Endodermal cell (in vitro differentiated cells): ENCODE results near the gene GTPBP1. TPM values are rescaled to one million over a fixed set of nuclear protein-coding genes. Genes with fewer than 3 reads are reported as not detected.
A peak's percentile ranks its signal among the peaks of the same experiment; 100 is the strongest.

ENCODE experiments used
- DNase-seq: peaks from one replicate; pipeline ENCODE4 v3.0.0-alpha.2; 2017
- H3K27ac ChIP-seq: 2 replicates; pipeline ENCODE4 v1.5.1; 2013; ENCODE audit warnings: mild to moderate bottlenecking, low read depth, low read length, moderate library complexity
- H3K27me3 ChIP-seq: 2 replicates; pipeline ENCODE4 v1.6.1; 2013; ENCODE audit warnings: mild to moderate bottlenecking, low read length, moderate library complexity; ENCODE audit not compliant: insufficient read depth, control insufficient read depth, poor library complexity, severe bottlenecking
- H3K36me3 ChIP-seq: 2 replicates; pipeline ENCODE4 v1.7.0; 2013; ENCODE audit warnings: mild to moderate bottlenecking, low read length, moderate library complexity; ENCODE audit not compliant: control insufficient read depth, insufficient read depth
- H3K4me1 ChIP-seq: one replicate; pipeline ENCODE4 v1.7.0; 2013; ENCODE audit warnings: low read length; ENCODE audit not compliant: control insufficient read depth, insufficient read depth
- H3K4me3 ChIP-seq: 2 replicates; pipeline ENCODE4 v1.5.1; 2013; ENCODE audit warnings: mild to moderate bottlenecking, low read length, moderate library complexity
- H3K9ac ChIP-seq: 2 replicates; pipeline ENCODE4 v1.6.1; 2013; ENCODE audit warnings: mild to moderate bottlenecking, low read length, moderate library complexity; ENCODE audit not compliant: poor library complexity, severe bottlenecking; ENCODE audit errors: extremely low read depth
- H3K9me3 ChIP-seq: 2 replicates; pipeline ENCODE4 v1.6.1; 2013; ENCODE audit warnings: mild to moderate bottlenecking, low read length, moderate library complexity; ENCODE audit not compliant: control insufficient read depth
- H3K27ac Mint-ChIP-seq: 2 replicates; pipeline ENCODE4 v1.8.0; 2020; ENCODE audit warnings: mixed read lengths
- H3K27me3 Mint-ChIP-seq: 2 replicates; pipeline ENCODE4 v1.8.0; 2021; ENCODE audit warnings: mild to moderate bottlenecking, mixed read lengths; ENCODE audit not compliant: insufficient read depth
- H3K36me3 Mint-ChIP-seq: 2 replicates; pipeline ENCODE4 v1.8.0; 2020; ENCODE audit warnings: low read depth, mixed read lengths
- H3K4me1 Mint-ChIP-seq: 2 replicates; pipeline ENCODE4 v1.8.0; 2020; ENCODE audit warnings: mixed read lengths
- H3K4me3 Mint-ChIP-seq: 2 replicates; pipeline ENCODE4 v1.8.0; 2020; ENCODE audit warnings: mild to moderate bottlenecking, moderate library complexity, mixed read lengths
- H3K9me3 Mint-ChIP-seq: 2 replicates; pipeline ENCODE4 v1.8.0; 2020; ENCODE audit warnings: mild to moderate bottlenecking, mixed read lengths
- whole genome bisulfite sequencing, 2 experiments: methylation state at CpG; one replicate each; pipeline versions ENCODE4 v1.1.5 to v1.1.7; 2013; ENCODE audit warnings: missing lambda C conversion rate in 2 of 2, mixed read lengths in 1 of 2; ENCODE audit not compliant: insufficient coverage in 1 of 2, insufficient read length in 1 of 2; 5-methylcytosine and 5-hydroxymethylcytosine counted together
- total RNA-seq, 2 donors: library from RNA; stranded (reverse); fragmentation: NEBNext Ultra II Directional in 1 of 2; extraction: Animal tissue kit (Norgen Biotek cat#: 25700) in 1 of 2; gene quantifications; 2 replicates in 1 of 2; 3 replicates in 1 of 2; pipeline ENCODE4 v1.2.1, GENCODE V29; 2021
- TF ChIP-seq, protein P1 (sequence below): fragments of 200-600 bp; sonication (generic); conservative IDR thresholded peaks from 2 replicates; pipeline ENCODE4 v1.5.0; 2021; ENCODE audit warnings: antibody characterized with exemption, mild to moderate bottlenecking

The GTPBP1 gene
- total RNA-seq, 2 donors from 2014 or later = 79.0 to 86.1 TPM

DNA sequence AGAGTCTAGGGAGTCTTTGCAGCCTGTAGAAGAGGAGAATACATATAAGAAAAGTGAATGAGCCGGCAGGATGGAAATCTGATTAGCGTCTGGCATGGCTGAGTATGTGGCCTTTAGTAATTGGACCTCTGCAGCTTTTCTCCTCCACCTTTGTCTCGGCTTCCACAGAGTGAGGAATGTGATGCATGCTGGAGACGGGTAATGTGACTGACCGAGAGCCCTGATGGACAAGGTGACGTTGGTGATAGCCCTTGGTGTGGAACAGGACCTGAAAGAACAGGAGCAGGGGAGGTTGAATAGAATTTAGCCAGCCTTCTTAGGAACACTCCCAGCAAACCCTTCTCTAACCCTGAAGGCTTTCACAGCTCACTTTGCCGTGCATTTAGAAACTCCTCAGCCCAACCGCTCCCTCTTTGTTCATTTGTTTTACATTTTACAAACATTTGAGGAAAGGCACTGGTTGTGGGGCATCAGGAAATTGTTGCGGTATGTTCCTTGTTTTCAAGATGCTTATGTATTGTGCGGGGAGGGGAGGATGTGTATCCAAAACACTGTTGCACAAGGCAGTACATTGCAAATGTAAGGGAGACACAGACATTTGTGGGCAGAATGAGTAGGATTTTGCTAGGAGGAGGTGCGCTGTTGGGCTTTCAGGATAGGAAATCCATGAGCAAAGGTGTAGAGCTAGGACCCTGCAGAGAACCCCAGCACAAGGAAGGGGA is 6.9 kb downstream of the GTPBP1 start:
- WGBS, 2 experiments = 47 to 53% methylated on average over 9 to 11 of the region's 11 CpGs
- Histone ChIP-seq H3K4me1 (peaks cover 20% of the 10 kb centered on the region), H3K27me3 (no peaks in the 10 kb centered on the region), H3K9me3 (no peaks in the 10 kb centered on the region), H3K27ac (peak overlapping the region; percentile 62), H3K4me3 (peak overlapping the region; percentile 47), H3K9ac (peak overlapping the region; percentile 70), H3K36me3 (peaks cover 46% of the 10 kb centered on the region)
- H3K36me3 Mint-ChIP-seq = peaks cover 22% of the 10 kb centered on the region
- no peaks in the 10 kb centered on the region for H3K27me3 Mint-ChIP-seq
- H3K4me3 Mint-ChIP-seq = no peak overlapping the region
- DNase-seq = peak; percentile 87
- H3K9me3 Mint-ChIP-seq = no peaks in the 10 kb centered on the region
- peak overlapping the region; percentile 88 for H3K27ac Mint-ChIP-seq
- peaks cover 59% of the 10 kb centered on the region for H3K4me1 Mint-ChIP-seq
- TF ChIP-seq, protein P1, sequence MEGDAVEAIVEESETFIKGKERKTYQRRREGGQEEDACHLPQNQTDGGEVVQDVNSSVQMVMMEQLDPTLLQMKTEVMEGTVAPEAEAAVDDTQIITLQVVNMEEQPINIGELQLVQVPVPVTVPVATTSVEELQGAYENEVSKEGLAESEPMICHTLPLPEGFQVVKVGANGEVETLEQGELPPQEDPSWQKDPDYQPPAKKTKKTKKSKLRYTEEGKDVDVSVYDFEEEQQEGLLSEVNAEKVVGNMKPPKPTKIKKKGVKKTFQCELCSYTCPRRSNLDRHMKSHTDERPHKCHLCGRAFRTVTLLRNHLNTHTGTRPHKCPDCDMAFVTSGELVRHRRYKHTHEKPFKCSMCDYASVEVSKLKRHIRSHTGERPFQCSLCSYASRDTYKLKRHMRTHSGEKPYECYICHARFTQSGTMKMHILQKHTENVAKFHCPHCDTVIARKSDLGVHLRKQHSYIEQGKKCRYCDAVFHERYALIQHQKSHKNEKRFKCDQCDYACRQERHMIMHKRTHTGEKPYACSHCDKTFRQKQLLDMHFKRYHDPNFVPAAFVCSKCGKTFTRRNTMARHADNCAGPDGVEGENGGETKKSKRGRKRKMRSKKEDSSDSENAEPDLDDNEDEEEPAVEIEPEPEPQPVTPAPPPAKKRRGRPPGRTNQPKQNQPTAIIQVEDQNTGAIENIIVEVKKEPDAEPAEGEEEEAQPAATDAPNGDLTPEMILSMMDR = no peak

DNA sequence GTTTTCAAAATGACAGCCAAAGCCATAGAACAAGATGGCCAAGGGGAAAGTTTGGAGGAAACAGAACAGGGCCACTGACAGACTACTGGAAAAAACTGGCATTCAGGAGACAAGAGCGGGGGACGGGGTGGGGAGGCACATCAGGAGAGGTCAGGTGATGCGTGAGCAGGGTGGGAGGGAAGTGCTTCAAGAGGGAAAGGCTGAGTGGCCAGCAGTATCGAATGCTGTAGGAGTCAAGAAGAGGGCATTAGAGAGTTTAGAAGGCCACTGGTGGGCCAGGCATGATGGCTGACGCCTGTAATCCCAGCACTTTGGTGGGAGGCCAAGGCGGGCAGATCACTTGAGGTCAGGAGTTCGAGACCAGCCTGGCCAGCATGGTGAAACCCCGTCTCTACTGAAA is 8.2 kb downstream of the GTPBP1 start:
- H3K4me1 Mint-ChIP-seq = peaks cover 50% of the 10 kb centered on the region

DNA sequence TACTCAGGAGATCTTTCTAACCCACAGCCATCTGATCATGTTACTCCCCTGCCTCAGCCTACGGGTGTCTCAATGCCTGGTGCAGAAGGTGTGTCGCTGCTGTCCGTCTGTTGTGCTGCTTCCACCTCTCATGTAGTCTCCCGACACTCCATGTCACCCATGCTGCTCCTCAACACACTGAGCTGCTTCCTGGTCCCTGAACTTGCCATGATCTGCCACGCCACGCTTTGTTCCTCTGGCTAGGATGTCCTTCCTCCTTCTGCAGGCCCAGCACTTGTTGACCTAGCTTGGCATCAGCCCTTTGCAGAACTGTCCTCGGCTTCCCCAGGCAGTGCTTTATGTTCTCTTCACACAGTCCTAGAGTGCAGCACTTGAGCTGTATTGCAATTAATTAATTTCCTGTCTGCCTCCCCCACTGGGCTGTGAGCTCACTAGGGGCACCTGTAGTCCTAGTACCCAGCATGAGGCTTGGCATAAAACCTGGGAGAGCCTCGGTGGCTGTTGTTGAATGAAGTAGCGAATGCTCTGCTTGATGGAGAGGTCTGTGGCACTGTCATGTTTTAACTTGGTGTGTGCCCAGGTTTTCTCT is 9.5 kb downstream of the GTPBP1 start:
- H3K4me3 Mint-ChIP-seq = no peak overlapping the region

More for the DNA sequence above, 8.2 kb downstream of the GTPBP1 start:
- H3K9ac ChIP-seq = no peak overlapping the region
- no peaks in the 10 kb centered on the region for H3K27me3 Mint-ChIP-seq
- TF ChIP-seq, protein P1 = no peak
- H3K36me3 ChIP-seq = peaks cover 50% of the 10 kb centered on the region
- no peak overlapping the region for H3K27ac ChIP-seq
- H3K4me3 ChIP-seq = no peak overlapping the region
- 83 to 95% methylated on average over 8 of the region's 8 CpGs for WGBS, 2 experiments
- no peak overlapping the region for H3K4me3 Mint-ChIP-seq
- no peaks in the 10 kb centered on the region for H3K9me3 ChIP-seq
- peak overlapping the region; percentile 88 for H3K27ac Mint-ChIP-seq
- no peaks in the 10 kb centered on the region for H3K27me3 ChIP-seq
- H3K4me1 ChIP-seq = peaks cover 15% of the 10 kb centered on the region
- H3K9me3 Mint-ChIP-seq = no peaks in the 10 kb centered on the region
- DNase-seq = no peak
- H3K36me3 Mint-ChIP-seq = peaks cover 29% of the 10 kb centered on the region

More for the DNA sequence above, 9.5 kb downstream of the GTPBP1 start:
- H3K27ac ChIP-seq = no peak overlapping the region
- no peaks in the 10 kb centered on the region for H3K27me3 ChIP-seq
- no peaks in the 10 kb centered on the region for H3K9me3 ChIP-seq
- Mint-ChIP-seq H3K27me3 (no peaks in the 10 kb centered on the region), H3K4me1 (peaks cover 41% of the 10 kb centered on the region), H3K27ac (no peak overlapping the region), H3K36me3 (peaks cover 29% of the 10 kb centered on the region), H3K9me3 (no peaks in the 10 kb centered on the region)
- H3K4me1 ChIP-seq = peaks cover 15% of the 10 kb centered on the region
- no peak overlapping the region for H3K9ac ChIP-seq
- no peak overlapping the region for H3K4me3 ChIP-seq
- WGBS, 2 experiments = 96% methylated on average over 9 of the region's 9 CpGs
- H3K36me3 ChIP-seq = peaks cover 56% of the 10 kb centered on the region
- DNase-seq = no peak
- TF ChIP-seq, protein P1 = no peak
